HL-60 (cell line): ENCODE results near the gene ADH7.

Experiments used
- CTCF ChIP-seq: IDR thresholded peaks from one replicate; pipeline ENCODE4 v1.5.1; 2011; ENCODE audit warnings: low read length, control low read depth, inconsistent platforms; ENCODE audit not compliant: insufficient read depth
- SPI1 ChIP-seq: IDR thresholded peaks from 2 replicates; pipeline ENCODE4 v1.6.1; 2012; ENCODE audit warnings: low read depth, mild to moderate bottlenecking, borderline replicate concordance

GRCh38 chr4:99447079-99447478 lies 11.9 kb upstream of the ADH7 start:
- TF ChIP-seq CTCF (no peak), SPI1 (no peak)
